Activated naive CD8-positive, alpha-beta T cell (primary cell): ENCODE measurements around the gene TMEM121B.

Experiments used
- H3K27ac Mint-ChIP-seq: one replicate; pipeline ENCODE4 v1.8.0; 2021; ENCODE audit warnings: mixed read lengths
- H3K27me3 Mint-ChIP-seq: one replicate; pipeline ENCODE4 v1.8.0; 2021; ENCODE audit warnings: mixed read lengths
- H3K36me3 Mint-ChIP-seq: one replicate; pipeline ENCODE4 v1.8.0; 2021; ENCODE audit warnings: mixed read lengths
- H3K4me1 Mint-ChIP-seq: one replicate; pipeline ENCODE4 v1.8.0; 2021; ENCODE audit warnings: low read depth, mixed read lengths
- H3K4me3 Mint-ChIP-seq: one replicate; pipeline ENCODE4 v1.8.0; 2021; ENCODE audit warnings: mild to moderate bottlenecking, mixed read lengths
- H3K9me3 Mint-ChIP-seq: one replicate; pipeline ENCODE4 v1.8.0; 2021; ENCODE audit warnings: low read depth, mixed read lengths

Gene TMEM121B

GRCh38 chr22:17119481-17120202 is 1.5 kb downstream of the TMEM121B start:
- H3K4me1 Mint-ChIP-seq = peaks cover 52% of the 10 kb centered on the region
- no peak overlapping the region for H3K27ac Mint-ChIP-seq
- H3K4me3 Mint-ChIP-seq = peak overlapping the region; percentile 64

DNA sequence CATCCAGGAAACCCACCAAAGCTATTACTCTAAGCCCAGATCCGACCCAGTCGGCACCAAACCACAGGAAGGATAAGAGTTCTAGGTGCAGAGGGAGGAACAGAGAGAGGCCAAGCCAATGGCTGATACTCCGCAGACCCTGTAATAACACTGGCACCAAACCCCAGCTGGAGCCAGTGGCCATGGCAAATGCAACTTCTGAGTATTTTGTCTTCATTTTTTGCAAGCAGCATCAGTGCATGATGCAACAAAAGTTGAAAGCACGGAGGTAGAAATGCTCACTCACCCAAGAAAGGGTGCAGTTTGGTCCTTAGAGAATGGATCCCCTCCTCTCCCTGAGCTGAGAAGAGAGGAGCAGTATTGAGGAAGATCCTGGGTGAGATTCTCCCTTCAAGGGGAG is 2.8 kb downstream of the TMEM121B start:
- peak overlapping the region; percentile 60 for H3K4me3 Mint-ChIP-seq
- peaks cover 6% of the 10 kb centered on the region for H3K27me3 Mint-ChIP-seq
- H3K36me3 Mint-ChIP-seq = no peaks in the 10 kb centered on the region
- H3K27ac Mint-ChIP-seq = peak overlapping the region; percentile 42
- H3K9me3 Mint-ChIP-seq = no peaks in the 10 kb centered on the region
- peaks cover 60% of the 10 kb centered on the region for H3K4me1 Mint-ChIP-seq

More at GRCh38 chr22:17119481-17120202, 1.5 kb downstream of the TMEM121B start:
- H3K36me3 Mint-ChIP-seq = no peaks in the 10 kb centered on the region
- peaks cover 6% of the 10 kb centered on the region for H3K27me3 Mint-ChIP-seq
- H3K9me3 Mint-ChIP-seq = no peaks in the 10 kb centered on the region

GRCh38 chr22:17117890-17118289 is 3.3 kb downstream of the TMEM121B start:
- H3K9me3 Mint-ChIP-seq = no peaks in the 10 kb centered on the region
- H3K4me1 Mint-ChIP-seq = peaks cover 64% of the 10 kb centered on the region
- H3K27ac Mint-ChIP-seq = peak overlapping the region; percentile 55
- peak overlapping the region; percentile 60 for H3K4me3 Mint-ChIP-seq
- H3K36me3 Mint-ChIP-seq = no peaks in the 10 kb centered on the region
- peaks cover 4% of the 10 kb centered on the region for H3K27me3 Mint-ChIP-seq

GRCh38 chr22:17117400-17117799 is 3.8 kb downstream of the TMEM121B start:
- Mint-ChIP-seq H3K4me3 (peak overlapping the region; percentile 60), H3K4me1 (peaks cover 68% of the 10 kb centered on the region), H3K27ac (peak overlapping the region; percentile 55), H3K27me3 (peaks cover 4% of the 10 kb centered on the region), H3K36me3 (no peaks in the 10 kb centered on the region), H3K9me3 (no peaks in the 10 kb centered on the region)

GRCh38 chr22:17116572-17117330 is 4.4 kb downstream of the TMEM121B start:
- Mint-ChIP-seq H3K27ac (peak overlapping the region; percentile 78), H3K4me3 (peak overlapping the region; percentile 80), H3K36me3 (no peaks in the 10 kb centered on the region), H3K4me1 (peaks cover 68% of the 10 kb centered on the region), H3K27me3 (no peaks in the 10 kb centered on the region), H3K9me3 (no peaks in the 10 kb centered on the region)

DNA sequence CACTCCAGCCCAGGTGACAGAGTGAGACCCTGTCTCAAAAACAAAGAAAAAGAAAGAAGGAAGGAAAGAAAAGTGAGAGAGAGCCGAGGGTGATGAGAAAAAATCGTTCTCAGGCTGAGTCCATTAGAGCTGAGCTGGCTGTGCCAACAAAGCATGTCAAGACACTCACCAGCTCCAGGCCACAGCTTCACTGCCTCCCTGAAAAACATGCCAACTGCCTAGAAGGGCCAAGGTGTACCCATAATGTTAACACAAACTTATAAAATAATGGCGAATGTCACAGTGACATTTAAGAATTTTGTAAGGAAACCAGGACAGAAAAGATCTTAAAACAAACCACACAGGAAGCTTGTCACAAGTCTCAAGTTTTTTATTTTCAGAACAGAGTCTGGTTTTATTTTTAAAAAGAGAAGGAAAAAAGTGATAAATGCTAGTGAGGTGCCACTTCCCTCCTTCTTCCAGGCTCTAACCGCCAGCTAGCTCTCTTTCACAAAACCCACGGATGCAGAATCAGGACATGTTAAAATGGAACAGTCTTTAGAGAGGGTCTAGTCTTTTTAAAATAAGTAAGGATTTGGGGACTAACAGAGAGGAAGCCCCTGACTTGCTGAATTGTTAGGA is 5.1 kb downstream of the TMEM121B start:
- Mint-ChIP-seq H3K9me3 (no peaks in the 10 kb centered on the region), H3K27ac (peak overlapping the region; percentile 78), H3K4me1 (peaks cover 73% of the 10 kb centered on the region), H3K36me3 (no peaks in the 10 kb centered on the region), H3K4me3 (peak overlapping the region; percentile 80), H3K27me3 (no peaks in the 10 kb centered on the region)

GRCh38 chr22:17115236-17115635 is 5.9 kb downstream of the TMEM121B start:
- Mint-ChIP-seq H3K4me1 (peaks cover 79% of the 10 kb centered on the region), H3K27me3 (no peaks in the 10 kb centered on the region), H3K4me3 (no peak overlapping the region), H3K27ac (peak overlapping the region; percentile 78), H3K36me3 (no peaks in the 10 kb centered on the region), H3K9me3 (no peaks in the 10 kb centered on the region)

DNA sequence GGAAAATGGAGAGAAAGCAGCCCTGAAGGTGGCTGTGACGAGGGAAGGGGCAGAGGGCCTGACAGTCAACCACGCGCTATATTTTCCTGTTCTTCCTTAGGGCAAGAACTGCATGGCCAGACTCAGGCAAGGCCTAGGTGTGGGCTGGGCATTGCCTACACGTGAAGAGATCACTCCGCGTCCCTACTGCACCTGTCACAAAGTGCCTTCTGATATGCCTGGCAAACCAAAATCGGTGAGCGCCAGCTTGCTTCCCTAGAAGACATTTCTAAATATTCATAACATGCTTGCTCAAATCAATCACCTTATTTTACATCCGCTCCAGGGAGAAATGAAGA is 6.3 kb downstream of the TMEM121B start:
- Mint-ChIP-seq H3K27me3 (no peaks in the 10 kb centered on the region), H3K27ac (peak overlapping the region; percentile 16), H3K4me1 (peaks cover 79% of the 10 kb centered on the region), H3K4me3 (no peak overlapping the region), H3K9me3 (no peaks in the 10 kb centered on the region), H3K36me3 (no peaks in the 10 kb centered on the region)

DNA sequence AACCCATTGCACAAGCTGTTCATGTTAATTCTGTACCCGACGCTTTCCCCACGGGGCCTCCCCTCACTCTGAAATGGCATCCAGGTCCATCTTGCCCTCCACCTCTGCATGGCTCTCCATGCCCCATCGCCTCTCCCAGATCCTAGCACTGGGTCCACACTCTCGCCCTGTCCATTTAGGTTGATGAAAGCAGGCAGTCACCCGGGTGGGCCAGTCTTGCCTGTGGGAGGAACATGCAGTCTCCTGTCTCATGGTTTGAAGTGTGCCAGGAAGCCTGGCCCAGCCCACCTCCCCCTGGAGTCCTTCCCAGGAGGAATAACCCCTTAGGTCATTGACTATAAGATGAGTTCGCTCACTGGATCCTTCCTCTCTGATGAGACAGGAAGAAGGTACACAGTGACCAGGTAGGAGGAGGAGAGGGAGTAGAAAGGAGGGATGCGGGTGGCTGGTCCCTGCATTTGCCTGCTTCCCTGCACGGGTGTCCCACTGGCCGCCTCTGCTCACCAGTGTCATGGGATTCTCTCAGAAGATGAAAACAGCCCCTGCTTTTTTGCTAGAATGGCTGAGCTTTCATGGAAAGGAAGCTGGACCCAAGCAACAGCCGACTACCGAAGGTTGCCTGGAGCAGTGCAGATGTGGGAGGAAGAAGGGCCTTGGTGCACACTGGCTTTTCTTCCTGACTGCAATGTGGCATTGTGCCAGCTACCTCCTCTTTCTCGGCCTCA is 6.8 kb downstream of the TMEM121B start:
- Mint-ChIP-seq H3K27me3 (no peaks in the 10 kb centered on the region), H3K36me3 (no peaks in the 10 kb centered on the region), H3K27ac (no peak overlapping the region), H3K9me3 (no peaks in the 10 kb centered on the region), H3K4me3 (no peak overlapping the region), H3K4me1 (peaks cover 80% of the 10 kb centered on the region)

- Mint-ChIP-seq H3K4me3 (no peak overlapping the region), H3K27ac (peak overlapping the region; percentile 42), H3K27me3 (no peaks in the 10 kb centered on the region), H3K9me3 (no peaks in the 10 kb centered on the region), H3K36me3 (no peaks in the 10 kb centered on the region), H3K4me1 (peaks cover 74% of the 10 kb centered on the region)
Observed at GRCh38 chr22:17113600-17113999, 7.6 kb downstream of the TMEM121B start.

- Mint-ChIP-seq H3K4me1 (peaks cover 67% of the 10 kb centered on the region), H3K27me3 (no peaks in the 10 kb centered on the region), H3K27ac (no peak overlapping the region), H3K36me3 (no peaks in the 10 kb centered on the region), H3K4me3 (no peak overlapping the region), H3K9me3 (no peaks in the 10 kb centered on the region)
Observed at GRCh38 chr22:17112491-17113042, 8.6 kb downstream of the TMEM121B start.

DNA sequence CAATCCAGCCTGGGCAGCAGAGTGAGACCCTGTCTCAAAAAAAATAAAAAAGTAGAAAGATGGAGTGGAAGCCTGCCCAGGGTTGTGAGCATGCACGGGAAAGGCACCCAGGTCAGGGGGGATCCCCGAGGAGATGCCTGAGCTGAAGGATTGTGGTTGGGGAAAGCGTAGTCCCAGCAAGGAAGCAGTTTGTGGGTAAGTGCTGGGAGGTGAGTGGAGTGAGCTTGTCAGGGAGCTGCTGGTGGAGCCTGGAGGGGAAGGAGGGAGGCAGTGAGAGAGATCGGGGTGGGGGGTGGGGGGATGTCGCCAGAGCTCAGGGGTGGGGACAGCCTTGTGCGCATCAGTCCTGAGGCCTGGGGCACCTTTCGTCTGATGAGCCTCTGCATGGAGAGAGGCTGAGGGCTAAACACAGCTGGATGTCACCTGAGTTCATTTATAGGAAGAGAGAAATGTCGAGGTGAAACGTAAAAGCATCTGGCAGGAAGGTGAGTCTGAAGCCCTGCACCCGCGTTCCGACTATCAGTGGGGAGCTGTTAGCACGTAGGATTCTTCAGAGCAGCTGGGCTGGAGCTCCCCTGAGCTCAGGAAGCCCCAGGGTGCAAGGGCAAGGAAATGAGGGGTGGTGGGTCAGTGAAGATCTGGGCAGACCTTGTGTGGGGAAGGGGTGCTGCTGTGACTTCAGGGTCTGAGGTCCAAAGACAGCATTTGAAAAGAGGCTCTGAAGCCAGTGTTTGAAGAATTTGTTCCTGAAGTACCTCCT is 10.2 kb downstream of the TMEM121B start:
- H3K36me3 Mint-ChIP-seq = peaks cover 6% of the 10 kb centered on the region
- no peak overlapping the region for H3K4me3 Mint-ChIP-seq
- H3K27ac Mint-ChIP-seq = peak overlapping the region; percentile 54
- no peaks in the 10 kb centered on the region for H3K27me3 Mint-ChIP-seq
- peaks cover 67% of the 10 kb centered on the region for H3K4me1 Mint-ChIP-seq
- H3K9me3 Mint-ChIP-seq = no peaks in the 10 kb centered on the region

GRCh38 chr22:17109976-17110375 is 11.2 kb downstream of the TMEM121B start:
- Mint-ChIP-seq H3K36me3 (peaks cover 6% of the 10 kb centered on the region), H3K27me3 (no peaks in the 10 kb centered on the region), H3K4me3 (no peak overlapping the region), H3K27ac (peak overlapping the region; percentile 30), H3K9me3 (no peaks in the 10 kb centered on the region), H3K4me1 (peaks cover 63% of the 10 kb centered on the region)
